Activated T-cell treated with anti-CD3 and anti-CD28 coated beads for 48 hours (primary cell): ENCODE measurements around the gene RDH14.

Experiments used
- DNase-seq: peaks from one replicate; pipeline ENCODE4 v3.0.0-alpha.2; 2020; ENCODE audit warnings: low read depth

Gene RDH14

DNA sequence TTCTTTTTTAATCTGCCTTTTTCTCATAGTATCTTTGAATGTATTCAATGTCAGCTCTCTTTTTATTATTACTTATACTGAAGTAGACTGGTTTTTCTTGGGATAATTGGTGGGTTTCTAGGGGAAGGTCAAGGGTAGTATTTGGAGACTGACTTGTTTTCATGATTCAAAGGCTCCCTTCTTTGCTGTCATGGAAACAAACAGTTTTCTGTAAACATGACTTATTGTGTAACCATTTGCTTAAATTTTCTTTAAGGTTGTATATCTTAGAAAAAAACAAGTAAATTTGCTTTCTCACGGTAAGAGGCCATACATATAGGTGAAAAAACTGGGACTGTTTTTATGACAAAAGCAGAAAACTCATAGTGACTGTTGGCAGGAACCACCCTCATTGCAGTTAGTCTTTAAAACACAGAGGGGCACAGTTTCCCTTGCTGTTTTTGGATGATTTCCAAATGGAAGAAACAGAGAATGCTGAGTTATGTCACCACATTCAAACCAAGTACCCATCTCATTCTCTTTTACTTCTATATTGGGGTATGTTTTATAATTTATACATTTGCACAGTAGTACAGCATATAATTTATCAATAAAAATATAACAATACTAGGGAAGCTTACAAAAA is 5.8 kb upstream of the RDH14 start:
- no peak for DNase-seq

DNA sequence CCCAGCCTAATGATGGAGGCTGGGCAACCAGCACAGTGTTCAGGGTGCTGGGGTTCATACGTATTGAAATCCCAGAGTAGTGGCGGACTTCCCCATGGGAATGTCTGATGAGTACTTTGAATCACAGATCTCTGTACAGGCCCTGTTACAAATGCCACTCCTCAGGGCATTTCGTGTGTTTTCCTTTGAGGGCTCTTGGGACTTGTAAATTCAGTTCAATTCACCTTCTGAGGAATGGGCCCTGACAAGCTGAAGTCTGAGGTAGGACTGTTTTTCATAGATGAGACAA is 288 bp upstream of the RDH14 start:
- no peak for DNase-seq

DNA sequence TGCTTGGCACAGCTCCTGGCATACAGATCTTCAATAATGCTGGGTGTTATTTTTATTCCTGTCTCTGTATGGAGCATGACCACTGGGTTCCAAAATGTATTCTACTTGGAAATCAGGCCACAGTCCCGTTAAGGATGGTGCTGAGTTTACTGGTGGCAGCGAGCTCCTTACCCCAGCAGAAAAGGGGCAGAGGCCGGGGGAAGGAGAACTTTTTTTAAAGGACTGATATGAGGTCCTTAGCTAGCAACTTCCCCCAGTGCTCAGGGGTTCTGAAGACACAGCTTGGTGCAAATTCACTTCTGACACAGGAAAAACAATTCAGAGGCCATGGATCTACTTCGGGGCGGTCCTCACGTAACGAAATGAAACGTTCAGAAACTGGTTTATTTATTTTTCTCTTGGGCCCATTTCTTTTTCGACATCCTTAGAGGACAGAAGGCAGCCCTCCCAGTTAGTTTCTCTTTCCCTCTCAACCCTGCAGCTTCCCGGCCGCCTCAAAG is 872 bp downstream of the RDH14 start:
- DNase-seq: no peak

DNA sequence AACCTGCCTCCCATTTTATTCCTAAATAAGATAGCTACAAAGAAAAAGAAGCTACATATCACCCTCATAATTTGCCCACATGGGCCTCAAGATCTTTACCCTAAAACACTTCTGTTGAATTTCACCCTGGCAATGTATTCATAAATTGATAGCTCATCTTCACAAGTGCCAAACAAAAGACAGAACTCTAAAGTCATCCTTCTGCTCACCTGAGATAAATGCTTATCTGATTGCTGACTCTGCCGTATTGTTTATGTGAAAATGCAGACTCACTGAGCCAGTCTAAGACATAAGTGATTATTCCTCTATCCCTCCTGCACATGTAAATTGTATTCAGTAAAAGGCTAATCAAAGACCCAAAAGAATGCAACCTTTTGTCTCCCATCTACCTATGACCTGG is 2.0 kb downstream of the RDH14 start:
- no peak for DNase-seq

DNA sequence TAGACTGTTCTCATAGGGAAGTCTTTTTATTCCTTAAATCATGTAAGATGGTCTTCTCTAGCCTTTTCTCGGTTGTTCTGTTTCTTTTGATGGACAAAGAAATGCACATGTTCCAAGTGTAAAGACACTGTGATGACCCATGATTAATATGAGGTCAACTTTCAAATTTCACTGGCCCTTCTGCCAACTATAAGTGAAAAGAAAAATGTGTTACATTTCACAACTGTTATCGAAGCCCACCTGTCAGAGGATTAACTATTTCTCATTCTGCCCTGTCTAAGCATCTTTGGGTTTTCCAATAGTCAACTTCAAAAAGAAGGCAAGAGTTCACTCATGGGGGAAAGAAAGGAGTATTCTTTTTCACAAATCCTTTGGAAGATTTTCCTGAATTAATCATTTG is 3.3 kb downstream of the RDH14 start:
- DNase-seq: no peak

DNA sequence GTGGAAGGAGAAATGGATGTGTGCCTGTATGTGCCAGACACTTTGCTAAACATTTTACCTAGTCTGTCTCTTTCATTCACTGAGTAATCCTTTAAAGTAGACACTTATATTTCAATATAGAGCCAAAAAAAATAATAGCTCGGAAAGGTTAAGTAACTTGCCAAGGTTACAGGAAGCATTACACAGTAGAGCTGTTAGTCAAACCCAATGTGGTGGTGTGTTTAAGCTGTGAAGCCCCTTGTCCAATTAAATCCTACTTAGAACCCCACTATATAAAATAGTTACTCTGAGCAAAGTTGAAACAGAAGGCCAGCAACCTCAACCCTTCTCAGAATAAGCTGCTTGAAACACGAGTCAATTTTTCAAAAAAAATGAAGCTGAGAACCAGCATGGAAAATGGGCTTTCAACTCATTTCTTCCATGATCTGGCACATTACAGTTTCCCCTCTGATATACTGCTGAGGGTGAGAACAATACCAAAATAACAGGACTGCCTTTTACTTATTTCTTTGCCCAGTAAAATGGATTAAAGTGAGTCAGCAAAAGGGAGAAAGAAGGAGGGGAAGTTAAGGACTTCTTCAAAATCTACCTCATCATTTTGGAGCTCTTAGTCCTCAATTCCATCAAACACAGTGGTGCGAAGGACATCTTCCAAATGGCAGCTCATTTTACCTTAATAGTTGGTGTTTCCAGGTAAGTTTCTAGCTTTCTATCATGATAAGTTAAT is 7.9 kb downstream of the RDH14 start:
- no peak for DNase-seq

DNA sequence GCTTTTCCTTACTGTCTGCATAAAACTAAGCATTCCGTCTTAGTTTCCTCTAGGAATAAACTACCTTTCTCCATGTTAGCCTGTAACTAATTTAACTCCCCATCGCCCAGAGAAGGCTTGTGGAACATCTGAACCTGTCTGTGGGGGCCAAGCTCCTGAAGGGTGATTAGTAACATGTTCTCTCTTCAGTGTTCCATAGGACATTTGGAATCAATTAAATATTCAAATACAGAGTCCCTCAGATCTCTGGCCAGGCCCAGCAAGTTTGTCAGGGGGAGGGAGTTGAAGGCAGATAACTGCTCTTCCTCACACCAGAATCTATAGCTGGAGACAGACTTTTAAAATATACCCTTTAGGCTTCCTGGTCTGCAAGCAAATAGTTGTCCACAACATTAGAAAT is 8.8 kb downstream of the RDH14 start:
- no peak for DNase-seq

DNA sequence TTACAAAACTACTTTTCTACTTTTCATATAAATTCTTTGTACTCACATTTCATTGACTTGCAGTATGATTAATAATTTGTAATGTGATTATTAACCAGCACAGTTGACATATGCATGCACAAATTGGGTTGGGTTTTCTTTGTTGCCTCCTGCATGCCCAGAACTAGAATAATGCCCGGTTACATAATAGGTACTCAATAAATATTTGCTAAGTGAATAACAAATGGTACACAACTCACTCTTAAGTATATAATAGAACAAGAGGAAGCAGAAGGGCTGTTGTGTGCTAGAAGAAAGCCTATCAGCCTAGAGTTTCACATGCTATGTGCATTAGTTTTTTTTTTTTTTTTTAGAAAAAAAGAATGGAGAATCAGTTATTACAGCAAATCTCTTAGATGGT is 9.3 kb downstream of the RDH14 start:
- no peak for DNase-seq

DNA sequence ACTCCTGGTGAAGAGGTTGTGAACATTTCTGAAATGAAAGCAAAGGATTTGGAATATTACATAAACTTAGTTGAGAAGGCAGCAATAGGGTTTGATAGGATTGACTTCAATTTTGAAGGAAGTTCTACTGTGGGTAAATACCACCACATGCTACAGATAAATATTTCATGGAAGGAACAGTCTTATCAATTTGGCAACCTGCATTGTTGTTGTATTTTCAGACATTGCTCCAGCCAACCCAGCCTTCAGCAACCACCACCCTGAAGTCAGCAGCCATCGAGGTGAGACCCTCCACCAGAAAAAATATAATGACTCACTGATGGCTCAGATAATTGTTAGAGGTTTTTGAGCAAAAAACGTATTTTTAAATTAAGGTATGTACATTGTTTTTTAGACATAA is 10.0 kb downstream of the RDH14 start:
- no peak for DNase-seq

DNA sequence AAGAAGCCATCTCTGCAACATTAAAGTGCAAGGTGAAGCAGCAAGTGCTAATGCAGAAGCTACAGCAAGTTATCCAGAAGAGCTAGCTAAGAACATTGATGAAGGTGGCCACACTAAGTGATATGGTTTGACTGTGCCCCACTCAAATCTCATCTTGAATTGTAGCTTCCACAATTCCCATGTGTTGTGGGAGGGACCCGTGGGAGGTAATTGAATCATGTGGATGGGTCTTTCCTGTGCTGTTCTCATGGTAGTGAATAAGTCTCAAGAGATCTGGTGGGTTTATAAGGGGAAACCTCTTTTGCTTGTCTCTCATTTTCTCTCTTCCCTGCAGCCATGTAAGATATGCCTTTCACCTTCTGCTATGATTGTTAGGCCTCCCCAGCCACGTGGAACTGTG is 11.4 kb downstream of the RDH14 start:
- DNase-seq: no peak

DNA sequence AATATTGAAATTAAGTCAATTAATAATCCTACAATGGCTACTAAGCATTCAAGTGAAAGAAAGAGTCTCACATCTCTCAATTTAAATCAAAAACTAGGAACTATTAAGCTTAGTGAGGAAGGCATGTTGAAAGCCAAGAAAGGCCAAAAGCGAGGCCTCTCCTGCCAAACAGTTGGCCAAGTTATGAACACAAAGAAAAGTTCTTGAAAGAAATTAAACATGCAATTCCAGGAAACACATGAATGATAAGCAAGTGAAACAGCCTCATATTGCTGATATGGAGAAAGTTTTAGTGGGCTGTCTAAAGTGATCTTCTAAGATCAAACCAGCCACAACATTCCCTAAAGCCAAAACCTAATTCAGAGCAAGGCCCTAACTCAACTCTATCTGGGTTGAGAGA is 11.8 kb downstream of the RDH14 start:
- no peak for DNase-seq

DNA sequence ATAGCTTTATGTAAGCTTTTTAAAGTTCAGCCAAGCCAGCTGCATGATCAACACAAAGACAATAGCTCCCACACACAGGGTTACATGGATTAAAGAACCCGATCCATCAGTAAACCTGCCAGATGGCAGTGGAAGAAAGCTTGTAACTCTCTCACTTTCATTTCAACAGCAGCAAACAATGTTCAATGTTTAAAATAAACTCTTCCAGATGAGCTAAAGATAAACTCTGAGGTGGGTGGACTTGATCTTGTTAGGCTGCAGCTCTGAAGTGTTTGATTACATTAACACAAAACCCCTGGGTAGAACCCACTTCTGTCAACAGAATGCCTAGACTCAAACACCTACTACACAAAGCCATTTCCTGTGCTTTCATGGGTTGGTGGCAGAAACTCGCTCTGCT is 13.9 kb downstream of the RDH14 start:
- no peak for DNase-seq

DNA sequence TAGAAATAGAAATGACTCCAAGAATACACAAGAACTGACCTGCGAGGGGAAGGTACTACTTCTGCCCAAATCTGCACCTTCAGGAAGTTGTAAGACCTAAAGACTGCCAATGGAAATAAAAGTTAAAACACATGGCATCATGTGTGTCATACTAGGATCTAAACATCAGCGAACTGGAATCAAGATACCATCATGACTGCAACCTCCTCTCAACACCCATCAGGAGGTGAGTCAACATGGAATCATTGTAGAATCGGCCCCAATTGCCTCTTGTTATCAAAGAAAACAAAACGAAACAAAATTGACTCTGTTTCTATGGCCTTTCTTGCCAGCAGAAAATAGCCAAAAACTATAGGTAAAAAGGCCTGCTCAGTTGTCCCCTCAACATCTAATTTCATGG is 15.1 kb downstream of the RDH14 start:
- DNase-seq: no peak

DNA sequence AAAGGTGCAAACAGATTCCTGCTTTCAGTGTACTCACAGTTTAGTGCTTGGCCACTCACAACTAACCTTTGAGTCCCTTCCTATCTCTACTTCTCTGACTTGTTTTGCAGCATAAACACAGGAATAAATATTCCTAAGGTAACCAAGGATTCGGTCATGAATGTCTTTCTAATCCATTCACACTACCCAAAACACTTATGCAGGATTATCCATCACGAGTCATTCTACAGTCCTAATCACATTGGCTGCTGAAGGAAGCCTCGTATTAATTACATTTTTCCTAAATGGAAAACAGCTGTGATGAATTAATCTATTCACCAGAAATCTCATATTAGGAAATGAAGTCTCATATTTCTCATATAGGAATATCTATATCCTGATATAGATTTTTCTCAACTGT is 16.3 kb downstream of the RDH14 start:
- DNase-seq: no peak

DNA sequence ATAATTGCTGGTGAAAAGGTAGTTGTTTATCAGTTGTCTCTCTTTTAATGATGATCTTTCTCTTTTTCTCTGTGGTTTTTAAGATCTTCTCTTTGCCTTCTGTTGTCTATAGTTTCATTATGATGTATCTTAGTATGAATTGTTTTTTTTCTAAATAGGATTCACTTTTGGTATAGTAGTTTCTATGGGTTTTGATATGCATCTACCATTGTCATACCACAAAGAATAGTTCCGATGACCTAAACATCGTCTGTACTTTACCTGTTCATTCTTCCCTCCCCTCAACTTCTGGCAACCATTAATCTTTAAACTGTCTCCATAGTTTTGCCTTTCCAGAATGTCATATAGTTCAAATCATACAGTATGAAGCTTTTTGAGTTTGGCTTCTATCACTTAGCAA is 19.6 kb downstream of the RDH14 start:
- no peak for DNase-seq

DNA sequence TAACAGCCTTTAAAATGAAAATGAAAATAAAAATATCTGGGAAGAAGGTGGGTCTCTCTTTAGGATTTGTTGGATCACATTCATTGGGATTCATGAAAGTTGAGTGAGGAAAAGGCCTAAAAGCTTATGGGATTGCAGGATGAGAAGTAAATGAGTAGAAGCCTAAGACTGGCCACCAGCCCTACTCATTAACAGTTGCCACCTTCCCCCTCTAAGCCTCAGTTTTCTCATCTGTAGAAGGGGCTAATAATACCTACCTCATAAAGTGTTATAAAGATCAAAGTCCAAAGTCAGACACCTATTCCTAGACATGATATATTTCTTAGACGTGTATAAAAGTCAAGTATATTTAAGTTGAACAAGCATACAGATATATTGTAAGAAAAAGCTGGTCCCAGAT is 23.8 kb downstream of the RDH14 start:
- DNase-seq: no peak

DNA sequence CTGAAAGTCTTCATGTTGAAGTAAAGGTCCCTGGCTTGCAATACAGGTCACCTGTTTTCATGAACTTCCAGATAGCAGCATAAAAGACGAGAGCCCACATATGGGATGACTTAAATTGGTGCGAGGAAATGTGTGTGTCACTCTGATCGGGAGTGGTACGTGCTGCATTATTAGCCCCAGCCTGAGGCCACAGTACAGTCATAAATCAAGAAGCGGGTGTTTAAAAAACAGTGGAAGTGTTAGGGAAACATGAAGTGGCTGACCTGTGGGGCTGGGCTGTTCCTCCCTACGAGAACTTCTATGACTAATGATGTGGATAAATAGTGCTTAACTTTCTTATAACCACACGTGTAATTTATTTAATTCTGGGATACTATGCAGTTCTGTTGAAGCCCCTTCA is 24.4 kb downstream of the RDH14 start:
- no peak for DNase-seq

DNA sequence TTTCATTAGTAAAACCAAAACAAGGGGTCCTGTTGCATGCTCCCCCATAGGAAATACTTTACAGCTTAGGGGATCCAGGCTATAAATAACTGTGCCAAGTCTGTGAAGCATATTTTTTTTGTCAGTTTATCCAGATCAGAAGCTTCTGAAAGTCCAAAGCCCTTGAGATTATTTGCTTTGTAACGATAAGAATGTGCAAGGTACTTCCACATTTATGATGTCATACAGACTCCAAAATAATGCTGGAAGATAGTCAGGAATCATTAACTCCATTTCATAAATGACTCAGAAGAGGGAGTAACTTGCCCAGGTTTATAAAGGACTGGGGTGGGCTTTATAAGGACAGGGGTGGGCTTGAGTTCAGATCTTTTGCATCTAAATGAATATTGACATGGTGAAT is 29.3 kb downstream of the RDH14 start:
- no peak for DNase-seq

DNA sequence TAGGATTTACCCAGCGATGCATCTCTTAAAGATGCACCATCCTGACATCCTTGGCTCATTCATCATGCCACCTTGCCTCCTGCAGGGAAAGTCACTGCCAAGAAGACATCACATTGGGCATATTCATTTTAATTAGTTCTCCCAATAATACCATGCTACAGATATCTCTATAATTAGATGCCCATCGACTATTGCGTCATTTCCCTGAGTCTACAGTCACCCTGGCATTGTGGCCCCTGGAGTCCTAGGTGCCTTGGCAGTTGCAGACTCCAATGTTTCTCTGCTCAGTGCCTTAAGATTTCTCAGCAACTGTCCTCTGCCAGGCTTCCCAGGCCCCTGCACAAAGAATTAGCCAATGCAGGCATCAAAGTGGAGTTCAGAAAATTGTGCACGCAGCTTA is 32.6 kb downstream of the RDH14 start:
- no peak for DNase-seq

DNA sequence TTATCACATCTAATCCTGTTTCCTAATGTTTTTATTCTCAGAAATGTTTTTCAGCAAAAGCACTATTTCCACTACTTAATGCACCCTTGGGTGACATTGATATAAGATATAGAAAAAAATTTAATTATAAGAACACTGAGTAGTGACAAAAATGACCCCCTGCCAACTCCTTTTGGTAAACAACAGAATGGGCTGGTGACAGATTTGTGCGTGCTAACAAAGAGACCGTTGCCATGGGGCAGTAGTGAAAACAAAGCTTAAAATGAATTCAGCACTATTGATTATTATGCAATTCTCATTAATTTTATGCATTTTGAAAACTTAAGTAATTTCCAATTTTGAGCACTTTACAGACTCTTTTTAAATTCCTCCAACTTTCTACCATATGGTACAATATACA is 33.1 kb downstream of the RDH14 start:
- DNase-seq: no peak

DNA sequence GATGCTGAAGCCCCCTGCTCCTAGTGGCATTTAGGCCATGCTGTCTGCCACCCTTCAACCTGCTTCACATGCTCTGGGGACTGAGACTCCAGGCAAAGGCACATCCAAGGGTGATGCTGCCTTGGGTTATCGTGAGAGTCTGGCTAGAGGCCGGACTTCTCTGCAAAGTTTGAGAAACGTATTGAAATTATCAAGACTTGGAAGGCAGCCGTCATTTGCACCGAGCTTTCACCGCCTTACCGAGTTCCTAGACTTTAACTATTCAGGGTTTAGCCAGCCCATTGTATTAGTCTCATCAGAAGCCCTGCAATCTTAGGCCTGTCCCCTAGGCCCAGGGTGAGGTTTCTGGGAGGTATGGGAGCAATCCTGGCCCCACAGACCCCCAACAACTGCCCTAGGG is 34.0 kb downstream of the RDH14 start:
- no peak for DNase-seq

DNA sequence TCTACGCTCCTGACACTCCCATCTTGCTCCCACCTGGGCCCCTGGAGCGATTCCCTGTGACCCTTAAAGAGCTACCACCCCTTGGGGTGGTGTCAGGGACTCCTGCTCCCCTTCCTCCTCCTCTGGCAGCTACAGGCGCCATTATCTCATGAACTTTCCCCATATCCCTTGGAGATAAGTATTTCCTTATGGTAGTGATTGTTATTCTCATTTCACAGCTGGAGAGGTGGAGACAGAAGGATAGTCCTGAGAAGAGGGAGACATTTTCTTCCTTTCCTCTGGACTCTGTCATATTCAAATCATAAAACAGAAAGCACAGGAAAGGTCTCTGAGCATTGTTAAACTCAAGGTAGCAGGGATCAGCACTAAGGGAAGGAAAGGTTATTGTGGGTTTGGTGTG is 34.6 kb downstream of the RDH14 start:
- no peak for DNase-seq

DNA sequence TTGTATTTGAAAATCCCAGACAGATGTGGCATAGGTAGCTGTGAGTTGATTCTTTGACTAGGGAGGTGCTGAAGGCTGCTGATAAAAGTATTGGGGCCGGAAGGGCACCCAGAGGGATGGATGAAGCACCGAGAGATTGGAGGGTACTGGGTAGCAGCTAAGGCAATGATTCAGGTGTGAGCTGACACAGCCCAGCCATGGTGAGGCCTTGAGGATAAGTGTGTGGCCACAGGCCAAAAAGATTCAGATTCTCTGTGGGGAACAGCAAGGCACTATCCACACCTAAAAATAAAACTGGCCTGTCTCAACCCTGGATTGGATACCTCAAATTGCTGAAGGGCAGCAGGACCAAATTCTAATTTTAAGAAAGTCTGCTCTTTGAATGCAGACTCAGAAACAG is 35.2 kb downstream of the RDH14 start:
- no peak for DNase-seq

DNA sequence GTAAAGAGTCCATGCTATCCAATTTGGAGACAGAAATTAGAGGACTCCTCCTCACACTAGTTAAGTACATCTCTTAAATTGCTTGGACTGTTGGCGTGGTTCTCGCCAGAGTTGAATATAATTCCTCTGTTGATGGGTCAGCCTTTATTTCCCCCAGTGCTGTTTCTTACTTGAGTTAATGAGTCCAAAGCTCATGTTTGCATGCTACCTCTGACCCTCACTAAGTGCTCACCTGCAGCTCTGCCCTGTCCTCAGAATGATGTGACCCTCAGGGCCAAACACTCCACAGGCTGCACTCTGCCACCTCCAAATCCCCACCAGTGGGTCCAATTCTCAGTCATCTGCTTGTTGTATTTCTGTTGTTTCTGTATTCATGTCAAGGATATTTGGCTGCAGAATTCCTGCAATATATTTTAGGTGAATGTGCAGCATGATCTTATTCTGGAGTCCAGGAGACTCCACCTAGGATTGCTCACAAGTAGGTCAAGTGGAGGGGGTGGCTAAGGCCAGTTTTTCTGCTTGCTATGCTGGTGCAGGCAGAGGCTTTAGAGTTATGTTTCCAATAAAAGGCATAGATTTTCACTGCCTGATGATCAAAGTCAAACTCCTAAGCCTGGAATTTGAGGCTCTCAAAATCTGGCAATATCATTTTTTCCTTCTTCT is 37.8 kb downstream of the RDH14 start:
- DNase-seq: no peak
